Astrocyte (in vitro differentiated cells and primary cell): ENCODE results near the gene FAM3B. TPM values are rescaled to one million over a fixed set of nuclear protein-coding genes. Genes with fewer than 3 reads are reported as not detected.

Experiments
- DNase-seq: peaks from one replicate; pipeline ENCODE4 v3.0.0-alpha.2; 2010; ENCODE audit warnings: low read depth
- FAIRE-seq: peaks from 2 replicates; lab custom pipeline; 2011; peaks lifted over from hg19 to GRCh38; lab: Jason Lieb, UNC
- H2AFZ ChIP-seq: 2 replicates; pipeline ENCODE4 v1.6.0; 2012; ENCODE audit warnings: low read depth, low read length, inconsistent platforms
- H3K27ac ChIP-seq: 2 replicates; pipeline ENCODE4 v1.5.1; 2011; ENCODE audit warnings: low read depth, low read length, inconsistent platforms
- H3K27me3 ChIP-seq: 2 replicates; pipeline ENCODE4 v1.6.0; 2011; ENCODE audit warnings: low read length, inconsistent platforms; ENCODE audit not compliant: insufficient read depth
- H3K36me3 ChIP-seq: 2 replicates; pipeline ENCODE4 v1.5.1; 2011; ENCODE audit warnings: low read length, inconsistent platforms; ENCODE audit not compliant: insufficient read depth
- H3K4me1 ChIP-seq: 2 replicates; pipeline ENCODE4 v1.5.1; 2011; ENCODE audit warnings: low read length, inconsistent platforms; ENCODE audit not compliant: insufficient read depth
- H3K4me2 ChIP-seq: 2 replicates; pipeline ENCODE4 v1.6.0; 2012; ENCODE audit warnings: low read length, inconsistent platforms
- H3K4me3 ChIP-seq: 2 replicates; pipeline ENCODE4 v1.5.1; 2011; ENCODE audit warnings: low read depth, mild to moderate bottlenecking, low read length, inconsistent platforms; ENCODE audit not compliant: insufficient read depth
- H3K79me2 ChIP-seq: 2 replicates; pipeline ENCODE4 v1.6.0; 2012; ENCODE audit warnings: mild to moderate bottlenecking, low read length, inconsistent platforms; ENCODE audit not compliant: insufficient read depth
- H3K9ac ChIP-seq: 2 replicates; pipeline ENCODE4 v1.6.0; 2012; ENCODE audit warnings: mild to moderate bottlenecking, low read length, inconsistent platforms
- H3K9me3 ChIP-seq: 2 replicates; pipeline ENCODE4 v1.5.1; 2012; ENCODE audit warnings: low read depth, mild to moderate bottlenecking, low read length, inconsistent platforms; ENCODE audit not compliant: insufficient read depth
- H4K20me1 ChIP-seq: 2 replicates; pipeline ENCODE4 v1.6.0; 2012; ENCODE audit warnings: low read length, inconsistent platforms; ENCODE audit not compliant: insufficient read depth
- H3K27ac Mint-ChIP-seq: one replicate; pipeline ENCODE4 v1.8.0; 2021; ENCODE audit warnings: mild to moderate bottlenecking, mixed read lengths; ENCODE audit not compliant: unreplicated experiment
- H3K27me3 Mint-ChIP-seq: one replicate; pipeline ENCODE4 v1.8.0; 2021; ENCODE audit warnings: low read depth, mixed read lengths; ENCODE audit not compliant: unreplicated experiment
- H3K36me3 Mint-ChIP-seq: one replicate; pipeline ENCODE4 v1.8.0; 2021; ENCODE audit warnings: low read depth, mixed read lengths; ENCODE audit not compliant: unreplicated experiment
- H3K4me1 Mint-ChIP-seq: one replicate; pipeline ENCODE4 v1.8.0; 2021; ENCODE audit warnings: low read depth, mixed read lengths; ENCODE audit not compliant: unreplicated experiment
- H3K4me3 Mint-ChIP-seq: one replicate; pipeline ENCODE4 v1.8.0; 2021; ENCODE audit warnings: mild to moderate bottlenecking, moderate library complexity, mixed read lengths; ENCODE audit not compliant: unreplicated experiment
- H3K9me3 Mint-ChIP-seq: one replicate; pipeline ENCODE4 v1.8.0; 2021; ENCODE audit warnings: mild to moderate bottlenecking, mixed read lengths; ENCODE audit not compliant: unreplicated experiment
- EZH2 ChIP-seq: IDR thresholded peaks from 2 replicates; pipeline ENCODE4 v1.6.1; 2012; ENCODE audit warnings: mild to moderate bottlenecking, low read length, inconsistent platforms; ENCODE audit not compliant: insufficient read depth
- total RNA-seq: library from RNA; stranded (reverse); gene quantifications from 2 replicates; pipeline ENCODE4 v1.2.1, GENCODE V29; 2021
- TF ChIP-seq, protein P1 (sequence below): IDR thresholded peaks from 2 replicates; pipeline ENCODE4 v1.5.1; 2011; ENCODE audit warnings: low read depth, mild to moderate bottlenecking, inconsistent platforms, low read length, moderate library complexity; ENCODE audit not compliant: insufficient read depth

The FAM3B gene
- total RNA-seq, 1 donor from 2014 or later: not detected

DNA sequence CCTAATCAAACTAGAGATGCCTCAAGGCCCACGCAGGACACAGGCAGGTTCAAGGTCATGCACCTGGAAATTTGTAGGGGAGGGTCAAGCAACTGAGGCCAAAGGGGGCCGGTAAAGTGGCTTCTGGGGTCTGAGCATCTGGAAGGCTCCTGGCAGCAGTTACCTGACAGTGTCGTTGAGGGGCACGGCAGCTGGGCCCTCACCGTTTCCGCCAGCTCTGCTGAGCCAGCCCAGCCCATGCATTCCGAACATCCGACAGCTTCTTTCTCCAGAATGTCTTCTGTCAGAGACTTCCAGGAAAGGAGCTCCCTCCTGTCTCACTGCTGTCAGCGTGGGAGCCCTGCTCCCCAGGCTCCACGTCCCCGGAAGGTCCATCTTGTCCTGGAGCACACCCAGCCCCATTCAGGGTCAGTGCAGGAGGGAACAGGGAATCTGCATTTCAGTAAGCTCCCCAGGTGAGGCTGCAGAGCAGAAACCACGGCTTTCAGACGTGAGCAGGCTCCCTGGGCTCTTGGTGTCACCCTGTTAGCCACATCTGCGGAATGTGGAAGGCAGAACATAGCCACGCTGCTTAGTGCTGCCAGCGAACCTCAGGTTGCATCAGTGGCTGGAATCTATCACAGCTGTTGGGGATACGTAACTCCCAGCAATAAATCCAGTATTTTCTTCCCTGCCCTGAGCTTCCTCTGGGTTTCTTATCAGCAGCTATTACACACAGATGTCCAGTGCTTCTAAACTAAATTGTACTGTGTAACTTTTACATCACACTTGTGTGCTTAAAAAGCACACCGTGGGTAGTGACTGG is 36.3 kb upstream of the FAM3B start:
- Histone ChIP-seq H3K4me2 (no peak overlapping the region), H3K4me1 (no peaks in the 10 kb centered on the region), H3K36me3 (peaks cover 3% of the 10 kb centered on the region), H2AFZ (no peak overlapping the region), H3K27me3 (peaks cover 7% of the 10 kb centered on the region), H4K20me1 (no peaks in the 10 kb centered on the region), H3K27ac (no peak overlapping the region), H3K79me2 (no peaks in the 10 kb centered on the region), H3K9ac (no peak overlapping the region), H3K4me3 (no peak overlapping the region), H3K9me3 (no peaks in the 10 kb centered on the region)
- no peak for FAIRE-seq
- H3K9me3 Mint-ChIP-seq: peaks cover 1% of the 10 kb centered on the region
- H3K27me3 Mint-ChIP-seq: peaks cover 9% of the 10 kb centered on the region
- H3K4me1 Mint-ChIP-seq: no peaks in the 10 kb centered on the region
- no peak for TF ChIP-seq EZH2
- TF ChIP-seq, protein P1, sequence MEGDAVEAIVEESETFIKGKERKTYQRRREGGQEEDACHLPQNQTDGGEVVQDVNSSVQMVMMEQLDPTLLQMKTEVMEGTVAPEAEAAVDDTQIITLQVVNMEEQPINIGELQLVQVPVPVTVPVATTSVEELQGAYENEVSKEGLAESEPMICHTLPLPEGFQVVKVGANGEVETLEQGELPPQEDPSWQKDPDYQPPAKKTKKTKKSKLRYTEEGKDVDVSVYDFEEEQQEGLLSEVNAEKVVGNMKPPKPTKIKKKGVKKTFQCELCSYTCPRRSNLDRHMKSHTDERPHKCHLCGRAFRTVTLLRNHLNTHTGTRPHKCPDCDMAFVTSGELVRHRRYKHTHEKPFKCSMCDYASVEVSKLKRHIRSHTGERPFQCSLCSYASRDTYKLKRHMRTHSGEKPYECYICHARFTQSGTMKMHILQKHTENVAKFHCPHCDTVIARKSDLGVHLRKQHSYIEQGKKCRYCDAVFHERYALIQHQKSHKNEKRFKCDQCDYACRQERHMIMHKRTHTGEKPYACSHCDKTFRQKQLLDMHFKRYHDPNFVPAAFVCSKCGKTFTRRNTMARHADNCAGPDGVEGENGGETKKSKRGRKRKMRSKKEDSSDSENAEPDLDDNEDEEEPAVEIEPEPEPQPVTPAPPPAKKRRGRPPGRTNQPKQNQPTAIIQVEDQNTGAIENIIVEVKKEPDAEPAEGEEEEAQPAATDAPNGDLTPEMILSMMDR: no peak
- no peak overlapping the region for H3K27ac Mint-ChIP-seq
- DNase-seq: peak; percentile 30
- no peaks in the 10 kb centered on the region for H3K36me3 Mint-ChIP-seq
- H3K4me3 Mint-ChIP-seq: no peak overlapping the region

GRCh38 chr21:41282412-41282811 is 34.2 kb upstream of the FAM3B start:
- peaks cover 7% of the 10 kb centered on the region for H3K27me3 ChIP-seq
- no peaks in the 10 kb centered on the region for H3K9me3 ChIP-seq
- no peak overlapping the region for H3K9ac ChIP-seq
- no peaks in the 10 kb centered on the region for H3K36me3 Mint-ChIP-seq
- H3K27ac ChIP-seq: no peak overlapping the region
- peaks cover 2% of the 10 kb centered on the region for H3K9me3 Mint-ChIP-seq
- no peak overlapping the region for H3K4me2 ChIP-seq
- H3K79me2 ChIP-seq: no peaks in the 10 kb centered on the region
- no peaks in the 10 kb centered on the region for H3K36me3 ChIP-seq
- H3K4me1 Mint-ChIP-seq: no peaks in the 10 kb centered on the region
- DNase-seq: no peak
- no peak overlapping the region for H3K27ac Mint-ChIP-seq
- H2AFZ ChIP-seq: no peak overlapping the region
- H3K4me1 ChIP-seq: no peaks in the 10 kb centered on the region
- FAIRE-seq: no peak
- no peak overlapping the region for H3K4me3 Mint-ChIP-seq
- peaks cover 11% of the 10 kb centered on the region for H3K27me3 Mint-ChIP-seq
- H4K20me1 ChIP-seq: no peaks in the 10 kb centered on the region
- TF ChIP-seq EZH2: no peak
- TF ChIP-seq, protein P1: no peak
- no peak overlapping the region for H3K4me3 ChIP-seq
